HL-60/S4 (cell line): ENCODE results near the gene SPHK2.

Source experiments
- in situ Hi-C: fragments of 300-500 bp; cut with MboI; formaldehyde crosslinking; loops from 2 replicates; pipeline ENCODE4 v1.14.3; 2022; ENCODE audit warnings: low sequenced_read_pairs

Gene SPHK2

DNA sequence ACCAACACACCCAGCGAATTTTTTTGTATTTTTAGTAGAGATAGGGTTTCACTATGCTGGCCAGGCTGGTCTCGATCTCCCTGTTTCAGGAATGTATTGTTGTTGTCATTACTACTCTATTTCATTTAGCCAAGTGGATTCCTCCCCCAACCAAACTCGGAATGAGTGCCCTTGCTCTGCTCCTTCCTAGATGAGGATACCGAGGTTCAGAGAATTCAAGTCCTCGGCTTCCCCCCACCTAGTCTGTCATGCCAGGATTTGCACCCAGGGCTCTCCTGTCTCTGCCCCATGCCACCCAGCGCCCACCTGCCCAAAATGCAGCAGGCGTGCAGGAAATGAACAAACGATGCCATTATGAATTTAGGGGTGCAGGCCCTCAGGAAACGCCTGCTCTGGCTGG lies 16.3 kb upstream of the SPHK2 start:
- in situ Hi-C loops, result no loop called here

DNA sequence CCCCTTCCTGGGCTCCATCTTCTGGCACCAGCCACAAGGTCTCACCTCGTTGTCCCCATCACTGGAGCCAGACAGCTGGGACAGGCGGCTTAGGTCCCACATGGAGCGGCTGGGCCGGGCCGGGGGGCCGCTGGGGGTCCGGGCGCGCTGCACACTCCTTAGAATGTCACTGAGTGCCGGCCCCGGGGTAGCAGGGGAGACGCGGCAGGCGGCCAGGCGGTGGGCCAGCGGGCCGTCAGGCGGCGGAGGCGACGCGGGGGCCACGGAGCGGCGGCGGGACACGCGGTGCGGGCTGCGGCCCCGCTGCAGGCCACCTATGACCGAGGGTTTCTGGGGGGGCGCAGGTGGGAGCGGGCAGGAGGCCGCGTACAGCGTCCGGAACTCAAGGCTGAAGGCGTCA lies 15.9 kb upstream of the SPHK2 start:
- in situ Hi-C loops, result no loop called here

DNA sequence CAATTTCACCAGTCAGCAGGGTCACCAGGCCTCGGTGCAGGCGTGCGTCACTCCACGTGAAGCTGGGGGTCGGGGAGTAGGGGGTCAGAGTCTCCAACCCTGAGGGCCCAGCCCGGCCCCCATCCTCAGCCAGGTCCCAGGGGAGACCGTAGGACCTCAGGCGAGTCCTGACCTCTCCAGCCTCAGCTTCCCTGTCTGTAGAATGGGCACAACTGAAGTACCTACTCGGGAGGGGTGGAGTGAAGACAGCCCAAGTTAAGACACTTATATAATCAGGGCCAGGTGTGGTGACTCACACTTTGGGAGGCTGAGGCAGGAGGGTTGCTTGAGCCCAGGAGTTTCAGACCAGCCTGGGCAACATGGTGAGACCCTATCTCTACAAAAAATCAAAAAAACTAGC lies 15.5 kb upstream of the SPHK2 start:
- in situ Hi-C loops, result no loop called here

DNA sequence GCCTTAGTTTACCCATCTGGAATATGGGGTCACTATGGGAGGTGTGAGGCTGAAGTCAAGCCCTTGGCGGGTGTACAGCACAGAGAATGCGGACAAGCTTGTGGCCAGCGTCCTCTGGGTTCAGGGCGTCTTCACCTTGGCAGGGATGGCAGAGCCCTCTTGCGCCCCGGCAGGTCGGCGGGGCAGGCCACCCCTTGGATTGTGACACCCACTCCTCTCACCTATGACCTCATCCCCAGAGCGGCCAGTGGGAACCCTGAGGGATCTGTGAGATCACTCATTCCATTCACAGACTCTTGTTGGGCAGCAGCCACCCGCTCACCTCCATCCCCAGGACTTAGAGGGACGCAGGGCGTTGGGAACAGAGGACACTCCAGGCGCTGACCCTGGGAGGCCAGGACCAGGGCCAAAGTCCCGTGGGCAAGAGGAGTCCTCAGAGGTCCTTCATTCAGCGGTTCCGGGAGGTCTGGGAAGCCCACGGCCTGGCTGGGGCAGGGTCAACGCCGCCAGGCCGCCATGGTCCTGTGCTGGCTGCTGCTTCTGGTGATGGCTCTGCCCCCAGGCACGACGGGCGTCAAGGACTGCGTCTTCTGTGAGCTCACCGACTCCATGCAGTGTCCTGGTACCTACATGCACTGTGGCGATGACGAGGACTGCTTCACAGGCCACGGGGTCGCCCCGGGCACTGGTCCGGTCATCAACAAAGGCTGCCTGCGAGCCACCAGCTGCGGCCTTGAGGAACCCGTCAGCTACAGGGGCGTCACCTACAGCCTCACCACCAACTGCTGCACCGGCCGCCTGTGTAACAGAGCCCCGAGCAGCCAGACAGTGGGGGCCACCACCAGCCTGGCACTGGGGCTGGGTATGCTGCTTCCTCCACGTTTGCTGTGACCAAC lies 12.6 kb upstream of the SPHK2 start, which contains the start of gene SPACA4:
TSS of gene SPACA4 (plus strand) at position 280 of the 896 bp plus-strand sequence. CDS start at position 517, 237 bp downstream.
- in situ Hi-C loops, result no loop called here

DNA sequence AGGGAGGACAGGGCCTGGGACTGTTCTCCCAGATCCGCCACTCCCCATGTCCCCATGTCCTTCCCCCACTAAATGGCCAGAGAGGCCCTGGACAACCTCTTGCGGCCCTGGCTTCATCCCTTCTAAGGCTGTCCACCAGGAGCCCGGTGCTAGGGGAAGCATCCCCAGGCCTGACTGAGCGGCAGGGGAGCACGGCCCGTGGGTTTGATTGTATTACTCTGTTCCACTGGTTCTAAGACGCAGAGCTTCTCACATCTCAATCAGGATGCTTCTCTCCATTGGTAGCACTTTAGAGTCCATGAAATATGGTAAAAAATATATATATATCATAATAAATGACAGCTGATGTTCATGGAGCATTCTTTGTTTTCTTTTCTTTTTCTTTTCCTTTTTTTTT lies 11.9 kb upstream of the SPHK2 start:
- in situ Hi-C loops, result no loop called here

DNA sequence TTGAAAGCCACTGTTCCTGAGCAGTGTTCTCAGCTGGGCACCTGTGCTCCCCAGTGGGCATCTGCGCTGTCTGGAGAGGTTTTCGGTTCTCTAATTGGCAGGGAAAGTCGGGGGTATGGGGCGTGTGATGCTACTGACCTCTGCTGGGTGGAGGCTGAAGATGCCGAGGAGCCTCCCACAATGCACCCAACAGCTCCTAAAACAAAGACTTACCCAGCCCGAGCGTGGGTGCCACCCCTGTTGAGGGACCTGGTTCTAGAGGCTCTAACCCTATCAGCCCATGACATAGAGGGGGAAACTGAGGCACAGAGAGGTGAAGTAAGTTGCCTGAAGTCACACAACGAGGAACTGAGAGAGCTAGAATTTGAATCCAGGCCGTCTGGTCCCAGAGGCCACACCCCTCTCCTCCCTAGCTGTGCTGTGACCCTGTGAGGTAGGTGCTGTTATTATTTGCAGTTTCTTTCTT lies 10.5 kb upstream of the SPHK2 start:
- in situ Hi-C loops, result no loop called here

DNA sequence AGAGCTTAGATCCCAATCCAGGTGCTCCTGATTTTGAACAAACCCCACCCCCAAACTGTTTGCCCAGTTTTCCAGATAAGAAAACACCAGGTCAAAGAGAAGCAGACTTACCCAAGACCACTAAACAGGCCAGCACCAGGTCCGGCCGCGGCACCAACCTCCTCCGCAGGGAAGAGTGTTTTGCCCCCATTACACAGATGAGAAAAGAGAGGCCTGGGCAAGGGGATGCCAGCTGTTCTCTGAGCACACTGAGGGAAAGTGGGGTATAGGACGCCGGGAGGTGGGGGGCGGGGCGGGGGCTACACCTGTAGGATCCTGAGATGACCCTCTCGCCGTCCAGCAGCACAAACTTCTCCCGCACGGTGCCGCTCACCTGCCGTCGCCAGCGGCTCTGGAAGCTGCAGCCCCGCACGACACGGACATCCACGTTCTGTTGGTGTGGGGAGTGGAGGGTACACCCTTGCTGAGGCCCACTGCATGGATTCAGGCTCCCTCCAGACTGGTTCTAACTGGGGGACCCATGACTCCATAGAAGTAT lies 9.7 kb upstream of the SPHK2 start:
- in situ Hi-C loops, result no loop called here

DNA sequence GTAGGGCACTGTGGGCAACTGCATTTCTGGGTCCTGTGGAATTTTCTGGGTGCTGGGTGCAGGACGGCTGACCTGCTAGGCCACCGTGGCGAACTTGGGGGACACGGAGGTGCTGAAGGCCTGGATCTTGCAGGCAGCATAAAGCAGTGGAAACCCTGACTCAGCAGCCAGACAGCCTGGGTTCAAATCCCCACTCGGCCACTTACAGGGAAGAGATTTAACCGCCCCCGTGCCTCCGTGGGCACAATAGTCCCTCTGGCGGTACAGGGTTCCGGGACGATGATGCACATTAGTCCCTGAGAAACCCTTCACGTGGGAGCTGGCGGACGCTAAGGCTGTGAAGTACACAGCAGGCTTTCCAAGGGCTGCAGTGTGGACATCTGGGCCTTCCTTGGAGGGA lies 7.4 kb upstream of the SPHK2 start:
- in situ Hi-C loops, result no loop called here

DNA sequence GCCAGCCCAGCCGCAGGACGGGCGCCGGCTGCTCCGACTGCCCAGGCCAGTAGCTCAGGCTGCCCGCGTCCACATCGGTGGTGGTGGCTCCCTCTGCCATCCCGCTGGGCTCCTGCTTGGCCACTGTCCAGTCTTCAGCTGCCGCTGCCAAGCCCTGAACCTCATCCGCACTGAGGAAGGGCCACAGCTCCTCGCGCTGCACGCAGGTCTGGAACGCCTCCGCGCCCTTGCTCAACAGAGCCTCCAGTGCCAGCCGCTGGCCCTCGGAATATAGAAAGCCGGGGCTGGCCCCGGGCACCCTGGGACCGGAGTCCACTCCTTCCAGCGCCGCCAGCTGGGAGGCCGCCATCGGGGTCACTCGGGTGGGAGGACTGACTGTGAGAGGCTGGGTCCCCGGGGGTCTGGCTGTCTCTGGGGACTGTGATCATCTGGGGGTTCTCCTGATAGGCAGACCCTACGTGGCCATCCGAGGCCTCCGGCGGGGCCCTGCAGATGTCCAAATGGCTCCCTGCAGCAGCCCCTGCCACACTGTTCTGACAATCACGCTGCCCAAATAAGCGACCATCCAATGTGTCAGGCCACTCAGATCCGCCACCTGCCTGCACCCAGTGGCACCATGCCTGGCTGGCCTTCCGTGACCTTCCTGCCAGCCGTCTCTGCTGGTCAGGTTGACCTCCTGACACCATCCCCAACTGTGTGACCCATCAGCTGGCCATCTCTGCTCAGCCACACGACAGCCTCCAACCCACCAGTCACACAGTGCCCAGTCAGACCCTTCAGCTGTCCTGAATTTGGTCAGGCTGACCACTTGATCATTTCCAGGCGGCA lies 6.1 kb upstream of the SPHK2 start:
- in situ Hi-C loops, result no loop called here

DNA sequence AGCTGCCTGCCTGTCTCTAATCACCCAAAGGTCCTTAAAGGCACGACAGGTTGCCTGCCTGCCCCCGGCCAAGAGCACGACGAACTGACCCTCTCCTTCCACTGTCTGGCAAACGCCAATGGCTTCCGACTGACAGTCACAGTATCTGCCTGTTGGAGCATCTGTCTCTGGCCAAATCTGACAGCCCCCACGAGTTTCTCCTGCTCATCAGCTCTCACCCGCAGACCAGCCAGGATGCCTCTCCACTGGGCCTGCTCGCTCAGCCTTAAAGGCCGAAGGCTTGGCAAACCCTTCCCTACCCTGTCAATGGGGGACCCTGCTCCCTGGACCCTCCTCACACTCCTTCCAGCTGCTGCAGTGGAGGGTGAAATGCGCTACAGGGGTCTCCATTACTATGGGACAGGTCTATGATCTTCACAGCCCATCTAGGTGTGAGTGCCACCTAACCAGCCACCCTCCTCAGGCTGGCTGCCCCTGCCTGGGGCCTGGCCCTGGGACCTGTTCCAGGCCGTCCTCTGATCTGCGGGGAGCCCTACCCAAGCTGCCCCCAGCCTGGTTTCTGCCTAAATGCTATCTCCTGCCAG lies 5.4 kb upstream of the SPHK2 start:
- in situ Hi-C loops, result no loop called here

DNA sequence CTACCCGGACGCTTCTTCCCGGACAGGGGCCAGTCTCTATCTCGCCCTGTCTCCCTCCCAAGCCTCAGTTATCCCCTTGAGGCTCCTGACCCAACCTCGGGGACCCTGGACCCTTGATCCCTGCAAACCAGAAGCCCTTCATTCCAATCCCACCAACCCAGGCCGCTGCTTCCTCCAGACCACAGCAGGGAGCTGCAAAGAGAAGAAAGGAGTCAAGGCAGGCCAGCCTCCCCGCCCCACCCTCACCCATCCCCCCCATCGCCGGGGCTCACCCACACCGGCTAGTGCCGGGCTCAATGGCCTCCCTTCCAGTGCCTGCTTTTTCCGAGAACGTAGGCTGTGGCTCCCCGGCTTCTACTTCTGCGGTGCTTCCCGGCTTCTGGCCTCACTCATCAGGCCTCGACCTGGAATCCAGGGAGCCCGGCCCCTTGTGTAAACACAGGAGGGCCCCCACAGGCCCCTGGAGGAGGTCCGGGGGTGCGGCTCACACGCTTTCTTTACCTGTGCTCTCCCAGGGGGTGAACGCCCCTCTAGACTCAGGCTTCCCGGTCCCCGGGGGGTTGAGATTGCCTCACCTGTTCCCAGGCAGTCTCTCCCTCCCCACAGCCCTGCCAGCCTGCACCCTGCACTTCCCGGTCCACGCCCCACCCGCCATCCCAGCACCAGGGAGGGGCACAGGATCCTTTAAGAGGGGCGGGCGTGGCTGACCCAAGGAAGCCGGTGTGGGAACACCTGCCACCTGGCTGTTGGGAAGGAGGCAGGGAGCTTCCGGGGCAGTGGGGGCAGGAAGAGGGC lies 4.7 kb upstream of the SPHK2 start, which contains the start of gene FAM83E:
TSS of gene FAM83E (minus strand) at position 641 of the 795 bp plus-strand sequence. CDS start 1,704 bp downstream, outside the sequence.
- in situ Hi-C loops, result no loop called here

DNA sequence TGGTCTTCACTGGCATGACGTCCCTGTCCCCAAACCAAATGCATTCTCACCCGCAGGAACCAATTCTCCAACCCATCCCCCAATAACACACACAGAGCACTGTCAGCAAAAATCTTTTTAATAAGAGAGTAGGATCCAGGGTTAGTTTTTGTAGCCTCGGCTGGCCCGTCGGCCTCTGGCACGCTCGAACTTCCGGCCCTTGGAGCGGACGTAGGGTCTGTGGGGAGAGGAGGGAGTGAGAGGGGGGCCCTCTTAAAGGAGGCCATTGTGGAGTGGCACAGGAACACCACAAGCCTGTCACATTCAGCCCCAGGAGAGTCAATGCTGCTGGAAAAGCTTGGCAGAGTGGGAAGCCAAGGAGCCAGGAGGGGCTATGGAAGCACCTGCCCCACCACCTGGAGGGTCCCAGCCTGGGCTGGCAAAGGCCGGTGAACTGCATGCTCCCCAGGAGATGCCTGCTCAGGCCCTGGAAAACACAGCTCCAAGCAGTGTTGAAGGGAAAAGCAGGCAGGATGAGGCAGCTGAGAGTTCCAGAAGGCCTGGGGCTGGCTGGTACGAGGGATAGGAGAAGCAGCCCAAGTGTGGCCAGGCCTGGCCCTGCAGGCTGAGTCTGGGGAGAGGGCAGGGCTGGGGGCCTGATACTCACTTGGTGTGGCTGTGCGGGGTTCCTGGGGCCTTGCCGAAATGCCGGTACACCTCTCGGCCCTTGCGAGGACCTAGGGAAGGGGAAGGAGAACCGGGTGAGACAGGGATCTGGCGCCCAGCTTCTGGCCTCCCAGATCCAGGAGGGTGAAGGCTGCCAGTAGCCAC lies 3.9 kb upstream of the SPHK2 start:
- in situ Hi-C loops, result no loop called here

DNA sequence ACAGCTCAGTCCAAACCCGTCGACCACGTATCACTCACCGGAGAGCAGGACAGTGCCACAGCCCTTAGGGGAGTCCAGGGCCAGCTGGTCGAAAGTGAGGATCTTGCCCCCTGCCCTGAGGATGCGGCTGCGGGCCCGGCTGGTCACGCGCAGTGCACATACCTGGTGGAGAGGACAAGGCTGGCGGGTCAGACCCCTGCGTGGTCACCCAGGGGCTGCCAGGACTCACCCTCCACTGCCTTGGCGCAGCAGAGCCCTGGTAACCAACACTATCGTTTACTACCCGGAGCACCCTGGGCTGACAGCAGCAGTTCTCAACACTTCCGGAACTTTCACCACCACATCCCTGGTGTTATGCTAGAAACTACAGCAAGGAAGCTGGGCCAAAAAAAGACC lies 3.3 kb upstream of the SPHK2 start:
- in situ Hi-C loops, result no loop called here

DNA sequence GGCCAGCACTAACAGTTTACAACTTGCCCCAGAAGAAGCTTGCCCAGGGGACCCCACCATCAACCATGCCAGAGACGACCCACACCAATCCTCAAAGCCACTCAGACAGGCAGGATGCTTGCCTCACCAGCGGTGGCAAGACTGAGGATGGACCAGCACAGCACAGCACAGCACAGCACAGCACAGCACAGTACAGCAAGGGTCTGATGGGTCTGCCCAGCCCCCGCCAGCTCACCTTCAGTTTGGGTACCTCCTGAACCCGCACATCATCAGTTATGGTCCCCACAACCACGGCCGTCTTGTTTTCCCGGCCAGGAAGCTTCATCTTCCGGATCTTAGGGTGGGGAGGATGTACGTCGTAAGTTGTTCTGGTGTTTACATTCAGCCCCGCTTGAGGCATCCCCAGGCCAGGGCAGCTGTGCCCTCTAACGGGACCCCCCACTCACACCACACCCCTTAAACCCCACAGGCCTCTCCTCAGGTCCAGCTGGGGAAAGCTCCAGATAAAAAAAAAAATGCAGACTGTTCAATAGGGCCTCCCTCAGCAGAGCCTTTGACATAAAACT lies 2.7 kb upstream of the SPHK2 start:
- in situ Hi-C loops, result no loop called here

DNA sequence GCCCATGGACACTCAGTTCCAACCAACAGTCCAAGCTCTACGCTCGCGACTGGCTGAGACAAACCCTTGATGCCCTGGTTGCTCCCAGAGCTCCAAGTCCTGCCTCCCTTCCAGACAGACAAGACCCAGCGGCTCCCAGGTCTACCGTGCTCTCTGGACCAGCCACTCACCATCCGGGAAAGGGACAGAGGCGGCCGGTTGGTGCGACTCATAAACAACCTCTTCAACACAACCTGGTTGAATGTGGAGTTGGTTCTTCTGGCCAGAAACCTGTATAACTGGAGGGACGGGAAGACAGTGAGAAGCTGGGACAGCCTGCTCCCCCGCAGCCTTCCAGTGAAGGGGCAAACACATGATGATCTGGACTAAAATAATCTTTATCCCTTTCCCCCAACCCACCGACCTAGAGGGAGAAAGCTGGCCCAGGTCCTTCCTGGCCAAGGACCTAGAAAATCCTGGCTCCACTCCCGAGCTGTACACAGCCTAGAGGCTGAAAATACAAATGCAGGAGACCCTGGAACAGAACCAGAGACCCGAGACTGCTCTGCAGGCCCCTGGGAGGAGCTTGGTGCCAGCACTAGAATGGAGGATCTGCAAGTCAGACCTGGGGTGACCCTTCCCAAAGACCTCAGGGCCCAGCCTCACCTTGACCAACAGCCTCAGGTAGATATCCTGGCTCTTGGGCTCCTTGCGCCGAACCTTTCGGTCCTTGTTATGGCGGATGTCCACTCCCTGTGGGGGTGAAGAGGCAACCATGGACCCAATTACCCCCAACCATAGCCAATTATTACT lies 2.0 kb upstream of the SPHK2 start:
- in situ Hi-C loops, result no loop called here

DNA sequence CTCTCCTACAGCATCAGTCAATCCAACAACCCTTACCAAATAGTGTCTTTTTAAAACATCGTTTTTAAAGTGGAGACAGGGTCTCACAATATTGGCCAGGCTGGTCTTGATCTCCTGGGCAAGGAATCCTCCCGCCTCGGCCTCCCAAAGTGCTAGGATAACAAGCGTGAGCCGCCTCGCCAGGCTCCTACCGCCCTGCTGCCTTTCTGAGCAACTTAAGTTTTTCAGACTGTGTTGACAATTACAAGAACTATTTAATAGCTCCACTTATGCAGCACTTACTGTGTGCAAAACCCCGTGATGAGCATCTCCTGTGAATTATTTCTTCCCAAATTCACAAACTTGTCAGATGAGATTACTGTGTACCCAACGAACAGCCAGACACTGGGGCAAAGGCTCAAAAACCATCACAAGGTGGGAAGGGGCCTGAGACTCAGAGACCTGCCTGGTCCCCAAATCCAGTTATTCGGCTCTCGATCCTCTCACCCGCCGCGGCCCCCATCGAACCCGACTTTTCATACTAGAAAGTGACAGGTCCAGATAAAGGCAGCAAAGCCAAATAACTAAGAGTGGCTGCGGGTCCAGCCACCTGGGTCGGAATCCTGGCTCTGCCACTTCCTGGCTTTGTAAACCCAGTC lies 909 bp upstream of the SPHK2 start:
- in situ Hi-C loops, result no loop called here

DNA sequence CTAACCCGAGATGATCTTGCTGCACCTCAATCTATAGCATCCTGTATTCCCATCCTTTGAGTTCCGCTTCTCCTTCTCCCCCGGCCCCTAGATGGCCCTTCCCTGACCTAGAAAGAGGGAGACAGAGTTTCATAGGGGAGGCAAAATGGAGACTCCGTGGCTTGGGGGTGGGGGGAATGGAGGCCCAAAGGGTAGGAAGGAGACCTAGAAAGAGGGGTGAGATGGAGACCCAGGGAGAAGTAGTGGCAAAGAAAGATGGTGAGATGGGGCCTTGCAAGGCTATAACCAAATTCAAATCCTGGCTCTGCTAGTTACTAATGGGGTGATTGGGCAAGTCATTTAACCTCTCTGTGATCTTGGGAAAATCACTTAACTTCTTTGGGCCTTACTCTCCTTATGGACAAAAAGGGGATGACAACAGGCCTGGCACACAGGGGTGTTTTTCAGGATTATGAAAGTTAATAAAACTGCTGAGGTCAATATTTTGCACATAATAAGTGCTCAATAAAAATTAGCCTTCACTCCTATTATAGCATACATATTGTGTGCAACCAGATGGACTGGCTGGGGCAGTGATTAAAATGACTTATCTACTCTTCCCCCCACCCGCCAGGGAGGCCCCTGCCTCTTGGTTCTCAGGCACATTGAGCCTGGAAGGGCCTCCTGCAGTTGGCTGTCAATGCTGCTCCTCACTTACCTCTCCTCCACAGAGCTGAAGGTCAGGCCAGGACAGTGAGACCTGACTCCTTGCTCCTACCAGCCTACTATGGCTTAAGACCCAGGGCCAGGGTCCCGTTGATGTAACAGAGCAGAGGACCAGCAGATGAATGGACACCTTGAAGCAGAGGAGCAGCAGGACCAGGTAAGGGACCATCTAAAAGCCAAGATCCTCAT lies 633 bp downstream of the SPHK2 start:
- in situ Hi-C loops, result no loop called here
